ENCODE data around the gene NIM1K. TPM values are rescaled to one million over a fixed set of nuclear protein-coding genes. Genes with fewer than 3 reads are reported as not detected.

Gene NIM1K
- total and polyA plus RNA-seq, 2 donors (not counting 3 experiments of a cell fraction or from before 2014, with no cell fraction given), result 0.04 to 0.49 TPM

DNA sequence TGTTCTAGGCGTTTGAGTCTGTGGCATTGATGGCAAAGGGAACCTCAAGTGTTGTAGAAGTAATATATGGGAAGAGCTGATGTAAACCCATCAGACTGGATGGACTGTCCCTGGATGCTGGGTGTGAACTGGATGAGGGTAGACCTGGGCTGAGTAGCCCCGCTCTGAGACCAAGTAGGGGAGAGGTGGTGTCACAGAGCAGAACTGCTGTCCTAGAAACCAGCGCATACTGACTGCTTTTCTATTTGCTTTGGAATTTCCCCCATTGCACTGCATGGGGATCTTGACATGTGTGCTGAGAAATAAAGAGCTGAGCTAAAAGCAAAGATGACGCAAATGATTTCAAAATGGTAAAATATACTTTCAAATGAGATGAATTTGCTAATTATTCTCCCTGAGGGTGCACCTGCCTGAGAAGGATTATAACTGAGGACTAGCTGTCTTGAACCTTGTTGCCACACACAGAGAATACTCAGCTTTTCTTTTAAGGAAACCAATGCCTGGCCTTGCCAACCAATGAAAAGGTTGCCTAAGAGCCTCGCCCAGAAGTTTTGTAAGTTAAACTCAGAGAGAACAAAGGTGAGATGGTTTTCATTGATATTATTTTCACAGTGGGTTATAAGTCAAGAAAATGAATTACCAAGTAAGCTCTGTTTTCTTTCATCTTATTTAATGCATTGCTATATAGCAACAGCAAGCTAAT, 44.8 kb downstream of the NIM1K start:
- intact Hi-C loops (cut with micrococcal nuclease) (no loop called here), dilution Hi-C loops (cut with MboI; ENCODE audit: extremely low pct_ligation_motif_present, low sequenced_read_pairs) (no loop called here)
- BruUV-seq (replicated peaks), result no TSS peak
- ChIA-PET CTCF (interaction anchor here (0.7 to 2.2 kb wide), 3 partner anchors 12 to 153 kb away, joined by 3 to 11 read pairs (median 4); no protein-coding TSS in a partner anchor), POLR2A (interaction anchor here (0.5 kb wide), 1 partner anchor 463 kb away, joined by 6 read pairs; no protein-coding TSS in a partner anchor)
- Histone ChIP-seq H3K36me3 (ENCODE audit: control insufficient read depth in 2 of 2, extremely low read depth in 1 of 2, insufficient read depth in 2 of 2, low read length in 2 of 2) (no peaks in the 10 kb centered on the region), H3K4me2 (ENCODE audit: insufficient read depth, low read length) (no peak overlapping the region), H4K20me1 (replicated peaks; ENCODE audit: control insufficient read depth, extremely low read depth, insufficient read depth, low read length) (no peaks in the 10 kb centered on the region), H3K79me2 (ENCODE audit: control insufficient read depth, insufficient read depth, low read length) (no peaks in the 10 kb centered on the region), H3K9me3 (replicated peaks; ENCODE audit: control insufficient read depth, insufficient read depth, low read length) (no peaks in the 10 kb centered on the region), H2AFZ (ENCODE audit: low read depth, low read length) (no peak overlapping the region), H3K4me1 (ENCODE audit: control insufficient read depth, extremely low read depth, insufficient read depth, low read length) (no peaks in the 10 kb centered on the region), H3K9me1 (replicated peaks; ENCODE audit: control insufficient read depth, extremely low read depth, insufficient read depth, low read length) (no peaks in the 10 kb centered on the region), H3K27ac (ENCODE audit: insufficient read depth, low read depth, low read length) (no peak overlapping the region), H3K27me3 (ENCODE audit: control insufficient read depth in 2 of 2, insufficient read depth in 2 of 2, low read length in 2 of 2) (peaks cover 0 to 2% of the 10 kb centered on the region in 2 experiments), H3K4me3 (replicated peaks in 1 of 3; ENCODE audit: insufficient read depth in 1 of 3, low read depth in 1 of 3, low read length in 3 of 3) (no peak overlapping the region), H3K9ac (replicated peaks; ENCODE audit: extremely low read depth, insufficient read depth, low read length) (no peak overlapping the region)
- FAIRE-seq (no peak), DNase-seq (ENCODE audit: low read depth, low spot score) (no peak)
- TF ChIP-seq, protein P1, sequence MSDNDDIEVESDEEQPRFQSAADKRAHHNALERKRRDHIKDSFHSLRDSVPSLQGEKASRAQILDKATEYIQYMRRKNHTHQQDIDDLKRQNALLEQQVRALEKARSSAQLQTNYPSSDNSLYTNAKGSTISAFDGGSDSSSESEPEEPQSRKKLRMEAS (IDR thresholded peaks at IDR 0.05; ENCODE audit: insufficient read depth, insufficient read length), result no peak
- TF ChIP-seq MYC (IDR thresholded peaks at IDR 0.05; ENCODE audit: low read depth, low read length) (no peak), EZH2 (IDR thresholded peaks at IDR 0.05; ENCODE audit: borderline replicate concordance, low read depth, low read length, severe bottlenecking) (no peak), GATA2 (IDR thresholded peaks at IDR 0.05; ENCODE audit: insufficient read depth, insufficient read length, low read depth, low read length) (no peak), JUN (IDR thresholded peaks at IDR 0.05; ENCODE audit: borderline replicate concordance, insufficient read depth, insufficient read length, low read depth) (no peak), POLR2AphosphoS5 (IDR thresholded peaks at IDR 0.05; ENCODE audit: insufficient read depth, low read depth, low read length) (no peak), FOS (IDR thresholded peaks at IDR 0.05; ENCODE audit: borderline replicate concordance, insufficient read depth, low read length) (no peak), POLR2A (IDR thresholded peaks at IDR 0.05; ENCODE audit: low read depth, low read length) (no peak)
- TF ChIP-seq, protein P2, sequence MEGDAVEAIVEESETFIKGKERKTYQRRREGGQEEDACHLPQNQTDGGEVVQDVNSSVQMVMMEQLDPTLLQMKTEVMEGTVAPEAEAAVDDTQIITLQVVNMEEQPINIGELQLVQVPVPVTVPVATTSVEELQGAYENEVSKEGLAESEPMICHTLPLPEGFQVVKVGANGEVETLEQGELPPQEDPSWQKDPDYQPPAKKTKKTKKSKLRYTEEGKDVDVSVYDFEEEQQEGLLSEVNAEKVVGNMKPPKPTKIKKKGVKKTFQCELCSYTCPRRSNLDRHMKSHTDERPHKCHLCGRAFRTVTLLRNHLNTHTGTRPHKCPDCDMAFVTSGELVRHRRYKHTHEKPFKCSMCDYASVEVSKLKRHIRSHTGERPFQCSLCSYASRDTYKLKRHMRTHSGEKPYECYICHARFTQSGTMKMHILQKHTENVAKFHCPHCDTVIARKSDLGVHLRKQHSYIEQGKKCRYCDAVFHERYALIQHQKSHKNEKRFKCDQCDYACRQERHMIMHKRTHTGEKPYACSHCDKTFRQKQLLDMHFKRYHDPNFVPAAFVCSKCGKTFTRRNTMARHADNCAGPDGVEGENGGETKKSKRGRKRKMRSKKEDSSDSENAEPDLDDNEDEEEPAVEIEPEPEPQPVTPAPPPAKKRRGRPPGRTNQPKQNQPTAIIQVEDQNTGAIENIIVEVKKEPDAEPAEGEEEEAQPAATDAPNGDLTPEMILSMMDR (IDR thresholded peaks at IDR 0.05; ENCODE audit: extremely low read depth in 1 of 2, insufficient read depth in 1 of 2, low read depth in 1 of 2, low read length in 2 of 2), result no peak
